Measurements from ENCODE around the gene CA11. TPM values are rescaled to one million over a fixed set of nuclear protein-coding genes. Genes with fewer than 3 reads are reported as not detected.

Gene CA11
- total and polyA plus RNA-seq, 2 of the 8 experiments (the other 6 are each of a cell fraction or from before 2014, with no cell fraction given) = 51.7 to 71.4 TPM

DNA sequence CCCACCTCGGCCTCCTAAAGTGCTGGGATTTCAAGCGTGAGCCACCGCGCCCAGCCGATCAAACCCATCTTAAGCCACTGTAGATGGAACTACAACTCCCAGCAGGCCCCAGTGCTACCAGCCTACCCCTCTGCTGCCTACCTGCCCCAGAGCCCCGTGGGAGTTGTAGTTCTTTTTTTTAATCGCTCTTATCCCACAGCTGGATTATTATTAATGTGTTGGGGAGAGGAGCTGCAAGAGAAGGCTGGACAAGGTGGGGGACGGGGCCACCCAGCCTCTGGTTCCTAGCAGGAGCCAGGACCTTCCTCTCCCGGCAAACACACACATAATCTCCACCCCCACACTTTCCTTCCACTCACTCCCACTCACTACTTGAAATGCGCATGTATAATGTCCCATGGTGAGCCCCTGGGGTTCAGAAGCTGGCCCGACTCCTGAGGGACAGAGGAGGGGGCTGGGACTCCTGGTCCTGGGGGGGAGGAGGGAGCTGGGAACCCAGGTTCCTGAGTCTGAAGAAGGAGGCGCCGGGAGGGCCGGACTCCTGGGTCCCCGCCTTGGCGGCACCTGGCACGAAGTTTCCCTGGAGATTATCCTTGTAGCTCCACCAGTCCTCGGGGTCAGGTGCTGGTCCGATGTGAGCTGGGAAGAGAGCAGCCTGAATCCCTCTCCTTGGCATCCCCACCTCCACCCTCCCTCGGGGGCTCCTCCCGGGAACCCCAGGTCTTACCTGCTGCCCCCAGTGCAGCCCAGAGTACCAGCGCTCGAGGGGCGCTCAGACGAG is 958 bp downstream of the CA11 start:
- Histone ChIP-seq H3K9ac (replicated peaks in 1 of 4; ENCODE audit: extremely low read depth in 1 of 4, low read depth in 3 of 4, low read length in 3 of 4) (peak overlapping the region in 3 of 4 experiments; percentile 40 to 73 (median 43); a peak in 4 of 7 replicates), H3K27me3 (replicated peaks in 1 of 4; ENCODE audit: control insufficient read depth in 3 of 4, extremely low read depth in 1 of 4, insufficient read depth in 3 of 4, low read length in 3 of 4) (no peaks in the 10 kb centered on the region)
- TF ChIP-seq HDAC2 (IDR thresholded peaks at IDR 0.05; ENCODE audit: borderline replicate concordance in 1 of 2, low read depth in 2 of 2, low read length in 2 of 2) = peak in 1 of 2 experiments; percentile 58; a peak in 1 of 4 replicates
- TF ChIP-seq HDAC6 (IDR thresholded peaks at IDR 0.05; ENCODE audit: low read depth, low read length) = no peak
- TF ChIP-seq SIX5 (IDR thresholded peaks at IDR 0.05; ENCODE audit: low read depth, low read length) = peak; percentile 98
- 0 out of 2 replicates have a peak, but pooled peaks have one; percentile 34 for TF ChIP-seq BACH1 (IDR thresholded peaks at IDR 0.05; ENCODE audit: low read length)
- peak; percentile 65; the same call in 1 of the 2 replicates for TF ChIP-seq EGR1 (IDR thresholded peaks at IDR 0.05; ENCODE audit: borderline replicate concordance, low read depth, low read length)
- no peak for TF ChIP-seq POU5F1 (IDR thresholded peaks at IDR 0.05; ENCODE audit: low read depth, low read length)
- TF ChIP-seq, protein P1, sequence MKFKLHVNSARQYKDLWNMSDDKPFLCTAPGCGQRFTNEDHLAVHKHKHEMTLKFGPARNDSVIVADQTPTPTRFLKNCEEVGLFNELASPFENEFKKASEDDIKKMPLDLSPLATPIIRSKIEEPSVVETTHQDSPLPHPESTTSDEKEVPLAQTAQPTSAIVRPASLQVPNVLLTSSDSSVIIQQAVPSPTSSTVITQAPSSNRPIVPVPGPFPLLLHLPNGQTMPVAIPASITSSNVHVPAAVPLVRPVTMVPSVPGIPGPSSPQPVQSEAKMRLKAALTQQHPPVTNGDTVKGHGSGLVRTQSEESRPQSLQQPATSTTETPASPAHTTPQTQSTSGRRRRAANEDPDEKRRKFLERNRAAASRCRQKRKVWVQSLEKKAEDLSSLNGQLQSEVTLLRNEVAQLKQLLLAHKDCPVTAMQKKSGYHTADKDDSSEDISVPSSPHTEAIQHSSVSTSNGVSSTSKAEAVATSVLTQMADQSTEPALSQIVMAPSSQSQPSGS (IDR thresholded peaks at IDR 0.05; ENCODE audit: low read length) = no peak
- peak in 1 of 2 experiments; percentile 77; a peak in 1 of 4 replicates for TF ChIP-seq SIN3A (conservative IDR thresholded peaks at IDR 0.05 in 1 of 2, IDR thresholded peaks at IDR 0.05 in 1 of 2; ENCODE audit: low read depth in 1 of 2, low read length in 2 of 2)

More for the DNA sequence above, 958 bp downstream of the CA11 start:
- H2BK120ac ChIP-seq (replicated peaks; ENCODE audit: low read depth, low read length) = peak overlapping the region; percentile 14
- peak overlapping the region; percentile 89 to 98 for H3K4me2 ChIP-seq (ENCODE audit: insufficient read depth in 1 of 2, low read depth in 2 of 2, low read length in 2 of 2)
- peak overlapping the region; percentile 95 for H3K18ac ChIP-seq (ENCODE audit: extremely low read depth, low read length)
- no peak overlapping the region for H3K14ac ChIP-seq (ENCODE audit: insufficient read length)
- peak overlapping the region; percentile 75 for H3K56ac ChIP-seq (replicated peaks; ENCODE audit: insufficient read length, low read depth, low read length)
- H2AFZ ChIP-seq (ENCODE audit: low read length) = no peak overlapping the region
- no peak overlapping the region for H2BK15ac ChIP-seq (ENCODE audit: low read length)
- peak overlapping the region; percentile 78; the same call in 1 of the 2 replicates for H3K27ac ChIP-seq (ENCODE audit: low read depth, low read length)
- H3K9me3 ChIP-seq (ENCODE audit: insufficient read depth in 2 of 2, low read depth in 1 of 2, low read length in 1 of 2) = no peaks in the 10 kb centered on the region
- no peaks in the 10 kb centered on the region for H4K20me1 ChIP-seq (replicated peaks in 1 of 2; ENCODE audit: control insufficient read depth in 1 of 2, insufficient read depth in 2 of 2, low read length in 2 of 2)
- peak overlapping the region; percentile 3 for H3K4ac ChIP-seq (replicated peaks; ENCODE audit: insufficient read length, low read depth, low read length)
- no peak for FAIRE-seq
- peak overlapping the region; percentile 76 for H4K5ac ChIP-seq (ENCODE audit: insufficient read length, low read depth, low read length)
- peak overlapping the region; percentile 94 for H4K91ac ChIP-seq (replicated peaks; ENCODE audit: insufficient read length, low read length)
- H2AK5ac ChIP-seq (ENCODE audit: low read depth, low read length) = no peak overlapping the region
- CTCF ChIA-PET (ENCODE audit: partially characterized antibody) = interaction anchor here (0.7 to 3.4 kb wide), 28 partner anchors 10 to 197 kb away, joined by 3 to 26 read pairs (median 4); partner anchors contain the start of genes BCAT2, FUT1 and FUT2
- no peak overlapping the region for H3K23ac ChIP-seq (ENCODE audit: insufficient read length)
- DNase-seq (ENCODE audit: low read depth in 1 of 2, low spot score in 2 of 2) = peak in 1 of 2 experiments; percentile 81
- no peaks in the 10 kb centered on the region for H3K79me1 ChIP-seq (ENCODE audit: low read depth, low read length)
- POLR2A ChIA-PET (ENCODE audit: partially characterized antibody) = interaction anchor here (0.9 to 2.9 kb wide), 35 partner anchors 7 to 319 kb away, joined by 3 to 27 read pairs (median 5); partner anchors contain the start of genes FAM83E, FUT2, HSD17B14 and IZUMO1
- H3K79me2 ChIP-seq (ENCODE audit: control insufficient read depth in 1 of 2, insufficient read depth in 2 of 2, low read length in 2 of 2) = peaks cover 0 to 11% of the 10 kb centered on the region in 2 experiments; a peak in 2 of 4 replicates
- H3K4me3 ChIP-seq (ENCODE audit: extremely low read depth in 1 of 4, insufficient read depth in 2 of 4, low read depth in 3 of 4, low read length in 4 of 4) = peak overlapping the region; percentile 68 to 84 (median 82)
- peaks cover 0 to 9% (median 1%) of the 10 kb centered on the region in 4 experiments; a peak in 4 of 7 replicates for H3K4me1 ChIP-seq (replicated peaks in 1 of 4; ENCODE audit: control insufficient read depth in 3 of 4, insufficient read depth in 4 of 4, low read length in 3 of 4)
- H3K23me2 ChIP-seq (ENCODE audit: low read depth, low read length) = peaks cover 11% of the 10 kb centered on the region
- no peaks in the 10 kb centered on the region for H3K36me3 ChIP-seq (ENCODE audit: control insufficient read depth in 2 of 4, insufficient read depth in 4 of 4, low read length in 3 of 4)
- 0 out of 2 replicates have a peak overlapping the region, but pooled peaks have one; percentile 48 for H2BK20ac ChIP-seq (ENCODE audit: low read length)
- H2BK12ac ChIP-seq (ENCODE audit: low read depth, low read length) = peak overlapping the region; percentile 84
- H2BK5ac ChIP-seq (ENCODE audit: low read depth, low read length) = peak overlapping the region; percentile 99; the same call in 1 of the 2 replicates
- no peak overlapping the region; the same call in 1 of the 2 replicates for H4K8ac ChIP-seq (ENCODE audit: extremely low read depth, insufficient read depth, low read length)
- WGBS, 2 experiments (ENCODE audit: extremely low coverage in 1 of 2, insufficient coverage in 1 of 2, insufficient read length in 1 of 2, insufficient replicate concordance in 2 of 2, low coverage in 1 of 2, low lambda C conversion rate in 2 of 2, missing lambda C conversion rate in 1 of 2) = 3% methylated on average over 23 of the region's 25 CpGs; no CpG with 5 or more reads in 1 of the 2 experiments

All from H1 (cell line).